Liver (tissue), 9 donors: ENCODE data around the gene AVEN. TPM values are rescaled to one million over a fixed set of nuclear protein-coding genes. Genes with fewer than 3 reads are reported as not detected.
"Not testable (repeated sequence)": the region's sequence is repeated elsewhere in the genome, so short reads cannot be mapped to it uniquely, and the experiment has no call there.

Experiments used
- DNase-seq: peaks from one replicate; pipeline ENCODE4 v3.0.0-alpha.2; 2017; ENCODE audit warnings: low spot score
- H3K27ac ChIP-seq, 2 donors: one replicate each; pipeline ENCODE4 v1.7.0; 2013; ENCODE audit warnings: inconsistent platforms in 2 of 2, low read length in 2 of 2, control low read depth in 1 of 2, low read depth in 1 of 2, mild to moderate bottlenecking in 1 of 2
- H3K27me3 ChIP-seq, 4 donors: one replicate each; pipeline versions ENCODE4 v1.6.1 to v1.7.0; 2013; ENCODE audit warnings: low read length in 3 of 4, inconsistent platforms in 1 of 4, mild to moderate bottlenecking in 1 of 4, moderate library complexity in 1 of 4; ENCODE audit not compliant: control insufficient read depth in 4 of 4, insufficient read depth in 4 of 4
- H3K36me3 ChIP-seq, 4 donors: one replicate each; pipeline versions ENCODE4 v1.6.1 to v1.7.0; 2013; ENCODE audit warnings: low read length in 3 of 4, mild to moderate bottlenecking in 3 of 4, low read depth in 1 of 4, moderate library complexity in 1 of 4; ENCODE audit not compliant: control insufficient read depth in 4 of 4, insufficient read depth in 3 of 4
- H3K4me1 ChIP-seq, 4 donors: one replicate each; pipeline versions ENCODE4 v1.6.1 to v1.7.0; 2013; ENCODE audit warnings: low read length in 3 of 4, mild to moderate bottlenecking in 3 of 4, moderate library complexity in 1 of 4; ENCODE audit not compliant: control insufficient read depth in 4 of 4, insufficient read depth in 4 of 4
- H3K4me3 ChIP-seq, 3 donors: one replicate each; pipeline versions ENCODE4 v1.6.1 to v1.7.0; 2013; ENCODE audit warnings: low read length in 3 of 3, control low read depth in 1 of 3, low read depth in 1 of 3, mild to moderate bottlenecking in 1 of 3
- H3K9ac ChIP-seq, 2 donors: one replicate each; pipeline ENCODE4 v1.7.0; 2013; ENCODE audit warnings: low read length in 2 of 2, mild to moderate bottlenecking in 2 of 2, moderate library complexity in 2 of 2, control low read depth in 1 of 2, low read depth in 1 of 2
- H3K9me3 ChIP-seq, 4 donors: one replicate each; pipeline versions ENCODE4 v1.6.1 to v1.7.0; 2013; ENCODE audit warnings: low read length in 3 of 4; ENCODE audit not compliant: control insufficient read depth in 4 of 4
- ATF3 ChIP-seq: IDR thresholded peaks from 2 replicates; pipeline ENCODE4 v1.6.1; 2016; ENCODE audit warnings: antibody characterized with exemption
- CTCF ChIP-seq: fragments of 150-350 bp; IDR thresholded peaks from 2 replicates; pipeline ENCODE4 v1.5.1; 2017; ENCODE audit warnings: improper control_type of control experiment, low read depth, low read length; ENCODE audit not compliant: missing input control
- EGR1 ChIP-seq, 2 donors: IDR thresholded peaks; 2 replicates each; pipeline ENCODE4 v1.6.1; 2016 to 2018; ENCODE audit warnings: antibody characterized with exemption in 2 of 2, low read depth in 2 of 2
- FOXA1 ChIP-seq: IDR thresholded peaks from 2 replicates; pipeline ENCODE4 v1.6.1; 2016; ENCODE audit warnings: antibody characterized with exemption
- FOXA2 ChIP-seq: IDR thresholded peaks from 2 replicates; pipeline ENCODE4 v1.6.1; 2016; ENCODE audit warnings: antibody characterized with exemption
- GABPA ChIP-seq, 2 donors: IDR thresholded peaks in 1 of 2; conservative IDR thresholded peaks in 1 of 2; 2 replicates each; pipeline ENCODE4 v1.6.1; 2016; ENCODE audit warnings: antibody characterized with exemption in 2 of 2, mild to moderate bottlenecking in 1 of 2, moderate library complexity in 1 of 2
- HNF4A ChIP-seq, 2 donors: conservative IDR thresholded peaks; 2 replicates each; pipeline ENCODE4 v1.6.1; 2016; ENCODE audit warnings: antibody characterized with exemption in 2 of 2, mild to moderate bottlenecking in 2 of 2
- HNF4G ChIP-seq: IDR thresholded peaks from 2 replicates; pipeline ENCODE4 v1.6.1; 2016; ENCODE audit warnings: antibody characterized with exemption
- JUND ChIP-seq, 2 donors: IDR thresholded peaks; 2 replicates each; pipeline ENCODE4 v1.6.1; 2016; ENCODE audit warnings: antibody characterized with exemption in 2 of 2
- NR2F2 ChIP-seq: IDR thresholded peaks from 2 replicates; pipeline ENCODE4 v1.6.1; 2016; ENCODE audit warnings: antibody characterized with exemption
- RAD21 ChIP-seq, 2 donors: IDR thresholded peaks; 2 replicates each; pipeline ENCODE4 v1.6.1; 2016; ENCODE audit warnings: antibody characterized with exemption in 2 of 2, mild to moderate bottlenecking in 2 of 2
- RXRA ChIP-seq, 2 donors: IDR thresholded peaks; 2 replicates each; pipeline ENCODE4 v1.6.1; 2017 to 2018; ENCODE audit warnings: antibody characterized with exemption in 2 of 2, mild to moderate bottlenecking in 1 of 2
- SP1 ChIP-seq: IDR thresholded peaks from 2 replicates; pipeline ENCODE4 v1.6.1; 2018; ENCODE audit warnings: antibody characterized with exemption, mild to moderate bottlenecking
- TAF1 ChIP-seq: conservative IDR thresholded peaks from 2 replicates; pipeline ENCODE4 v1.6.1; 2016; ENCODE audit warnings: antibody characterized with exemption, mild to moderate bottlenecking
- YY1 ChIP-seq: IDR thresholded peaks from 2 replicates; pipeline ENCODE4 v1.6.1; 2016; ENCODE audit warnings: antibody characterized with exemption, mild to moderate bottlenecking
- ZBTB33 ChIP-seq: IDR thresholded peaks from 2 replicates; pipeline ENCODE4 v1.6.1; 2016; ENCODE audit warnings: antibody characterized with exemption
- WGBS: extraction: QIAGEN DNeasy Blood & Tissue Kit; methylation state at CpG from one replicate; pipeline ENCODE4 v1.1.7; 2013; 5-methylcytosine and 5-hydroxymethylcytosine counted together
- polyA plus RNA-seq, 2 donors: library from polyadenylated mRNA; stranded (reverse) in 1 of 2; unstranded in 1 of 2; fragments of 200-250 nt in 1 of 2; fragments of >200 nt in 1 of 2; fragmentation: Nextera tagmentation in 1 of 2; extraction: Ambion mirVana in 1 of 2; gene quantifications; one replicate each; pipeline versions ENCODE4 v1.2.1 to v1.2.3, GENCODE V29; 2013 to 2015
- total RNA-seq, 2 donors: library from RNA; depleted of rRNA; stranded (reverse); fragments of >200 nt; gene quantifications; one replicate each; pipeline ENCODE4 v1.2.3, GENCODE V29; 2014
- TF ChIP-seq, protein P1 (sequence below): IDR thresholded peaks from 2 replicates; pipeline ENCODE4 v1.6.1; 2016; ENCODE audit warnings: antibody characterized with exemption
- TF ChIP-seq, protein P2 (sequence below): IDR thresholded peaks from 2 replicates; pipeline ENCODE4 v1.6.1; 2016; ENCODE audit warnings: antibody characterized with exemption, mild to moderate bottlenecking
- donor health status: healthy.
- donor health status: healthy.
- donor health status: healthy.
- donor health status: healthy.
- donor health status: healthy.

The AVEN gene
- total and polyA plus RNA-seq, 4 donors = 5.3 to 12.4 (median 7.0) TPM

- no peak for TF ChIP-seq ZBTB33
These were observed 32.6 kb downstream of the AVEN start (continued) for GRCh38 chr15:34006381-34006780.

GRCh38 chr15:34001536-34001935 lies 37.5 kb downstream of the AVEN start:
- Histone ChIP-seq H3K4me1 (no peaks in the 10 kb centered on the region), H3K27me3 (no peaks in the 10 kb centered on the region), H3K4me3 (no peak overlapping the region), H3K9ac (no peak overlapping the region), H3K9me3 (no peaks in the 10 kb centered on the region), H3K36me3 (no peaks in the 10 kb centered on the region), H3K27ac (no peak overlapping the region)
- no peak for DNase-seq
- no peak for TF ChIP-seq ZBTB33
- no peak for TF ChIP-seq EGR1 (IDR thresholded peaks at IDR 0.05; ENCODE audit: low read depth in 2 of 2)
- no peak for TF ChIP-seq JUND (IDR thresholded peaks at IDR 0.05)
- no peak for TF ChIP-seq CTCF
- TF ChIP-seq, protein P1, sequence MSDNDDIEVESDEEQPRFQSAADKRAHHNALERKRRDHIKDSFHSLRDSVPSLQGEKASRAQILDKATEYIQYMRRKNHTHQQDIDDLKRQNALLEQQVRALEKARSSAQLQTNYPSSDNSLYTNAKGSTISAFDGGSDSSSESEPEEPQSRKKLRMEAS = no peak
- TF ChIP-seq SP1 = no peak
- no peak for TF ChIP-seq HNF4A (conservative IDR thresholded peaks at IDR 0.05)
- TF ChIP-seq TAF1 = no peak
- no peak for TF ChIP-seq FOXA2
- TF ChIP-seq RXRA (IDR thresholded peaks at IDR 0.05) = no peak
- TF ChIP-seq, protein P2, sequence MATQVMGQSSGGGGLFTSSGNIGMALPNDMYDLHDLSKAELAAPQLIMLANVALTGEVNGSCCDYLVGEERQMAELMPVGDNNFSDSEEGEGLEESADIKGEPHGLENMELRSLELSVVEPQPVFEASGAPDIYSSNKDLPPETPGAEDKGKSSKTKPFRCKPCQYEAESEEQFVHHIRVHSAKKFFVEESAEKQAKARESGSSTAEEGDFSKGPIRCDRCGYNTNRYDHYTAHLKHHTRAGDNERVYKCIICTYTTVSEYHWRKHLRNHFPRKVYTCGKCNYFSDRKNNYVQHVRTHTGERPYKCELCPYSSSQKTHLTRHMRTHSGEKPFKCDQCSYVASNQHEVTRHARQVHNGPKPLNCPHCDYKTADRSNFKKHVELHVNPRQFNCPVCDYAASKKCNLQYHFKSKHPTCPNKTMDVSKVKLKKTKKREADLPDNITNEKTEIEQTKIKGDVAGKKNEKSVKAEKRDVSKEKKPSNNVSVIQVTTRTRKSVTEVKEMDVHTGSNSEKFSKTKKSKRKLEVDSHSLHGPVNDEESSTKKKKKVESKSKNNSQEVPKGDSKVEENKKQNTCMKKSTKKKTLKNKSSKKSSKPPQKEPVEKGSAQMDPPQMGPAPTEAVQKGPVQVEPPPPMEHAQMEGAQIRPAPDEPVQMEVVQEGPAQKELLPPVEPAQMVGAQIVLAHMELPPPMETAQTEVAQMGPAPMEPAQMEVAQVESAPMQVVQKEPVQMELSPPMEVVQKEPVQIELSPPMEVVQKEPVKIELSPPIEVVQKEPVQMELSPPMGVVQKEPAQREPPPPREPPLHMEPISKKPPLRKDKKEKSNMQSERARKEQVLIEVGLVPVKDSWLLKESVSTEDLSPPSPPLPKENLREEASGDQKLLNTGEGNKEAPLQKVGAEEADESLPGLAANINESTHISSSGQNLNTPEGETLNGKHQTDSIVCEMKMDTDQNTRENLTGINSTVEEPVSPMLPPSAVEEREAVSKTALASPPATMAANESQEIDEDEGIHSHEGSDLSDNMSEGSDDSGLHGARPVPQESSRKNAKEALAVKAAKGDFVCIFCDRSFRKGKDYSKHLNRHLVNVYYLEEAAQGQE = no peak
- TF ChIP-seq GABPA (IDR thresholded peaks at IDR 0.05 in 1 of 2, conservative IDR thresholded peaks at IDR 0.05 in 1 of 2) = no peak
- TF ChIP-seq FOXA1 = no peak
- TF ChIP-seq RAD21 (IDR thresholded peaks at IDR 0.05) = no peak
- no peak for TF ChIP-seq YY1
- TF ChIP-seq ATF3 = no peak
- no peak for TF ChIP-seq HNF4G
- TF ChIP-seq NR2F2 = no peak
- 65% methylated on average over 3 of the region's 3 CpGs for WGBS

GRCh38 chr15:33995666-33996065 lies 43.3 kb downstream of the AVEN start:
- H3K9me3 ChIP-seq, DNase-seq, H3K27me3 ChIP-seq, H3K27ac ChIP-seq, H3K4me3 ChIP-seq, H3K9ac ChIP-seq, H3K4me1 ChIP-seq, H3K36me3 ChIP-seq: not testable (repeated sequence)
- WGBS = 97% methylated on average over 10 of the region's 10 CpGs
